Measurements from ENCODE around the gene LTO1. TPM values are rescaled to one million over a fixed set of nuclear protein-coding genes. Genes with fewer than 3 reads are reported as not detected.

The LTO1 gene
- total RNA-seq, 1 donor from 2014 or later, result 15.9 TPM

GRCh38 chr11:69666752-69667536, 8.2 kb downstream of the LTO1 start:
- no peak overlapping the region for H3K4me3 ChIP-seq (ENCODE audit: low read depth, low read length)
- DNase-seq (ENCODE audit: low read depth), result no peak
- TF ChIP-seq CTCF (conservative IDR thresholded peaks at IDR 0.05; ENCODE audit: low read depth, low read length), result no peak

GRCh38 chr11:69666261-69666660, 8.9 kb downstream of the LTO1 start:
- no peak overlapping the region for H3K4me3 ChIP-seq (ENCODE audit: low read depth, low read length)
- no peak for DNase-seq (ENCODE audit: low read depth)
- TF ChIP-seq CTCF (conservative IDR thresholded peaks at IDR 0.05; ENCODE audit: low read depth, low read length), result no peak

GRCh38 chr11:69665669-69666068, 9.5 kb downstream of the LTO1 start:
- no peak overlapping the region for H3K4me3 ChIP-seq (ENCODE audit: low read depth, low read length)
- no peak for DNase-seq (ENCODE audit: low read depth)
- TF ChIP-seq CTCF (conservative IDR thresholded peaks at IDR 0.05; ENCODE audit: low read depth, low read length), result no peak

GRCh38 chr11:69664901-69665300, 10.3 kb downstream of the LTO1 start:
- no peak overlapping the region for H3K4me3 ChIP-seq (ENCODE audit: low read depth, low read length)
- no peak for DNase-seq (ENCODE audit: low read depth)
- TF ChIP-seq CTCF (conservative IDR thresholded peaks at IDR 0.05; ENCODE audit: low read depth, low read length), result no peak

DNA sequence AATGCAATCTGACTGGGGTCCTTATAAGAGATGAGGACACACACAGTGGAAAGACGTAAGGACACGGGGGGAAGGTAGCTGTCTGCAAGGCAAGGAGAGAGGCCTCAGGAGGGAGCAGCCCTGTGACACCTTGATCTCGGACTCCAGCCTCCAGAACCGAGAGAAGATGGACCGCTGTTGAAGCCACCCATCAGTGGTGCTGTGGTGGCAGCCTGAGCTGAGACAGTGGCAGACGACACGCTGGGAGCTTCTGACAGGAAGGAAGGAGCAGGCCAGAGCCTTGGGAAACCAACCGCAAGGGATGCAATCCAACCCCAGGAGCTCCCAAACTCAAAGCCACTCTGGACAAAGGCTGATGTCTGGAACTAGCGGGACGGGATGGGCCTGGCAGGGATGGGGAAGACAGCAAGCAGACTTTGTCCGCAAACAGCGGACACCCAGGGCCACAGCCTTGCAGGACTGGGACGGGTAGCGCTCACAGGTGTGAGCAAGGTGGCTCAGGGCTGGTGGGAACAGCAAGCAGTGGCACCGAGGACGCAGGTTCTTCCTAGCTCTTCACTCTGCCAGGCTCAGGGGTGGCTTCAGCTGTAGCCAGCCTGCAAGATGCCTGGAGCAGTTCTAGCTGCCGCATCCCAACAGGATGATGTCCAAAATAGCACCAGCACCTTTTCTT, 10.9 kb downstream of the LTO1 start:
- no peak overlapping the region for H3K4me3 ChIP-seq (ENCODE audit: low read depth, low read length)
- DNase-seq (ENCODE audit: low read depth), result no peak
- TF ChIP-seq CTCF (conservative IDR thresholded peaks at IDR 0.05; ENCODE audit: low read depth, low read length), result no peak

DNA sequence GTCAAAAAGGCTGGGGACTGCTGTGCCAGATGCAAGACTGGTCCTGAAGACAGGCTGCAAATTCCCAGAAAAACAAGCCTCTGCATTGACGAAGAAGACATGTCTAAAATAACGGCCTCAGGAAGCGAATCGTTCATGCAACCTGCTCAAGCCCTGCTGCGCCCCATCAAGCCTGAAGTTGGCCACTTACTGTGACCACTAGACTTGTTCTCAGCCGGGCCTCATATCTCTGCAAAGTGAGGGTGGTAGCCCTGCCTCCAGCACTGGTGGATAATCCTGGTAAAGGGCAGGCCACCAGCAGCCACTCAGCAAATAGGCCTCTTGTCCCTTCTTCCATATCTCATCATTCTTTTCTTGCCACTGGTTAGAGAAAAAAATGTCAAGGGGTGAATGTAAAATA, 11.8 kb downstream of the LTO1 start:
- TF ChIP-seq CTCF (conservative IDR thresholded peaks at IDR 0.05; ENCODE audit: low read depth, low read length), result no peak
- no peak overlapping the region for H3K4me3 ChIP-seq (ENCODE audit: low read depth, low read length)
- DNase-seq (ENCODE audit: low read depth), result no peak

All from epithelial cell of proximal tubule (primary cell).